A549 (cell line): Measurements from ENCODE around the gene APOL2. TPM values are rescaled to one million over a fixed set of nuclear protein-coding genes. Genes with fewer than 3 reads are reported as not detected.
A peak's percentile ranks its signal among the peaks of the same experiment; 100 is the strongest.

Source experiments
- ATAC-seq, 2 experiments: fragments of 200-7000 bp in 1 of 2; fragments of >200 bp in 1 of 2; cut with Nextera tagmentation in 1 of 2; cut with Tn5 transposase in 1 of 2; 3 replicates each; pipeline versions ENCODE4 v1.8.0 to v1.9.1; 2018 to 2020; ENCODE audit warnings: mild to moderate bottlenecking in 1 of 2, moderate library complexity in 1 of 2
- CTCF ChIA-PET: fragments of 300-600 bp; sonication (Branson Sonifier 250); formaldehyde crosslinking; extraction: SDS; loops from one replicate; lab custom pipeline; 2021; ENCODE audit warnings: antibody characterized with exemption, inconsistent platforms; lab: Yijun Ruan, JAX
- POLR2A ChIA-PET: fragments of 350-600 bp; formaldehyde crosslinking; extraction: SDS; loops from one replicate; lab custom pipeline; 2021; ENCODE audit warnings: antibody characterized with exemption, inconsistent platforms; lab: Yijun Ruan, JAX
- DNase-seq, 2 experiments: peaks; one replicate each; pipeline versions ENCODE4 v3.0.0 to v3.0.0-alpha.2; 2011 to 2016; ENCODE audit warnings: low read depth in 1 of 2, low spot score in 1 of 2
- FAIRE-seq: peaks from 2 replicates; lab custom pipeline; 2011; peaks lifted over from hg19 to GRCh38; lab: Jason Lieb, UNC
- H3K27ac ChIP-seq, 2 experiments: fragments of >200 bp; sonication (Bioruptor Twin); formaldehyde crosslinking; 3 replicates each; pipeline ENCODE4 v1.5.1; 2016 to 2017
- H3K4me1 ChIP-seq: fragments of >200 bp; sonication (Bioruptor Twin); formaldehyde crosslinking; 3 replicates; pipeline ENCODE4 v1.6.1; 2016
- H3K4me2 ChIP-seq: fragments of >200 bp; sonication (Bioruptor Twin); formaldehyde crosslinking; 3 replicates; pipeline ENCODE4 v1.6.1; 2016
- H3K4me3 ChIP-seq: fragments of >200 bp; sonication (Bioruptor Twin); formaldehyde crosslinking; 3 replicates; pipeline ENCODE4 v1.5.1; 2016
- H3K9me3 ChIP-seq: fragments of >200 bp; sonication (Bioruptor Twin); formaldehyde crosslinking; 3 replicates; pipeline ENCODE4 v1.6.1; 2016
- CEBPB ChIP-seq, 2 experiments: fragments of >200 bp in 1 of 2; sonication (Bioruptor Twin) in 1 of 2; formaldehyde crosslinking in 1 of 2; IDR thresholded peaks; 2 replicates each; pipeline ENCODE4 v1.6.1; 2012 to 2016
- CHD2 ChIP-seq: fragments of 150-350 bp; IDR thresholded peaks from 2 replicates; pipeline ENCODE4 v1.6.1; 2014; ENCODE audit warnings: low read length; ENCODE audit not compliant: partially characterized antibody
- FOSB ChIP-seq: fragments of 250-450 bp; sonication (Bioruptor Pico); IDR thresholded peaks from 2 replicates; pipeline ENCODE4 v1.5.0; 2020; ENCODE audit warnings: mild to moderate bottlenecking, moderate library complexity
- GATA3 ChIP-seq: IDR thresholded peaks from 2 replicates; pipeline ENCODE4 v1.6.1; 2012; ENCODE audit warnings: borderline replicate concordance
- HOXA7 ChIP-seq: fragments of 250-450 bp; sonication (Bioruptor Pico); IDR thresholded peaks from 2 replicates; pipeline ENCODE4 v1.5.0; 2020; ENCODE audit warnings: mild to moderate bottlenecking, moderate library complexity
- HOXB5 ChIP-seq: fragments of 250-450 bp; sonication (Bioruptor Pico); IDR thresholded peaks from 2 replicates; pipeline ENCODE4 v1.5.0; 2020; ENCODE audit warnings: mild to moderate bottlenecking, moderate library complexity
- MAX ChIP-seq: IDR thresholded peaks from 2 replicates; pipeline ENCODE4 v1.6.1; 2012
- MAZ ChIP-seq: fragments of 150-350 bp; IDR thresholded peaks from 2 replicates; pipeline ENCODE4 v1.6.1; 2014; ENCODE audit warnings: antibody characterized with exemption, low read depth, low read length, borderline replicate concordance
- MYC ChIP-seq: IDR thresholded peaks from 2 replicates; pipeline ENCODE4 v1.6.1; 2012; ENCODE audit warnings: mild to moderate bottlenecking, inconsistent platforms, low read length, improper control_type of control experiment, borderline replicate concordance
- NPAS2 ChIP-seq: fragments of 250-450 bp; sonication (Bioruptor Pico); IDR thresholded peaks from 2 replicates; pipeline ENCODE4 v1.8.0; 2022; ENCODE audit warnings: mild to moderate bottlenecking, moderate library complexity, borderline replicate concordance
- PBX3 ChIP-seq: IDR thresholded peaks from 2 replicates; pipeline ENCODE4 v1.6.1; 2012
- RAD21 ChIP-seq, 2 experiments: fragments of >200 bp in 1 of 2; sonication (Bioruptor Twin) in 1 of 2; formaldehyde crosslinking in 1 of 2; IDR thresholded peaks in 1 of 2; conservative IDR thresholded peaks in 1 of 2; 2 replicates in 1 of 2; 3 replicates in 1 of 2; pipeline ENCODE4 v1.6.1; 2012 to 2018; ENCODE audit warnings: inconsistent platforms in 1 of 2
- RCOR1 ChIP-seq: fragments of 150-350 bp; IDR thresholded peaks from 2 replicates; pipeline ENCODE4 v1.6.1; 2014; ENCODE audit warnings: antibody characterized with exemption, low read length, low read depth
- RFX5 ChIP-seq: fragments of 450-650 bp; IDR thresholded peaks from 2 replicates; pipeline ENCODE4 v1.7.1; 2014; ENCODE audit warnings: antibody characterized with exemption, mild to moderate bottlenecking, moderate library complexity
- SMC3 ChIP-seq: fragments of >200 bp; sonication (Bioruptor Twin); formaldehyde crosslinking; IDR thresholded peaks from 3 replicates; pipeline ENCODE4 v1.6.1; 2018; ENCODE audit warnings: inconsistent platforms
- TP53 ChIP-seq: fragments of 250-450 bp; sonication (Bioruptor Pico); IDR thresholded peaks from 2 replicates; pipeline ENCODE4 v1.5.0; 2021; ENCODE audit warnings: mild to moderate bottlenecking, moderate library complexity
- ZC3H11A ChIP-seq: fragments of 450-650 bp; IDR thresholded peaks from 2 replicates; pipeline ENCODE4 v1.6.1; 2014; ENCODE audit warnings: antibody characterized with exemption, mild to moderate bottlenecking
- WGBS: methylation state at CpG from one replicate; pipeline ENCODE4 v1.1.6; 2017; ENCODE audit errors: missing lambda C conversion rate; 5-methylcytosine and 5-hydroxymethylcytosine counted together
- polyA plus RNA-seq, 4 experiments: library from polyadenylated mRNA; depleted of rRNA in 3 of 4; stranded (reverse); fragments of >200 nt; fragmentation: RNase III in 1 of 4; extraction: RNeasy Plus Mini Kit Qiagen cat#74134 plus additional on column Dnase treatment in 1 of 4; gene quantifications; 2 replicates in 3 of 4; 3 replicates in 1 of 4; pipeline ENCODE4 v1.2.3, GENCODE V29; 2011 to 2017
- TF ChIP-seq, protein P1 (sequence below): fragments of >200 bp; sonication (Bioruptor Twin); formaldehyde crosslinking; IDR thresholded peaks from 3 replicates; pipeline ENCODE4 v1.5.1; 2016
- TF ChIP-seq, protein P2 (sequence below): fragments of 150-350 bp; IDR thresholded peaks from 2 replicates; pipeline ENCODE4 v1.6.1; 2014; ENCODE audit warnings: low read depth, mild to moderate bottlenecking, low read length
- TF ChIP-seq, protein P3 (sequence below): fragments of 450-650 bp; IDR thresholded peaks from 2 replicates; pipeline ENCODE4 v1.6.1; 2014; ENCODE audit warnings: antibody characterized with exemption

The APOL2 gene
- polyA plus RNA-seq, 2 of the 4 experiments (the other 2 are of a cell fraction): 8.7 to 23.8 TPM

- Histone ChIP-seq H3K4me1 (no peaks in the 10 kb centered on the region), H3K4me2 (no peak overlapping the region), H3K4me3 (no peak overlapping the region), H3K27ac (no peak overlapping the region), H3K9me3 (no peaks in the 10 kb centered on the region)
- DNase-seq (no peak), FAIRE-seq (no peak), ATAC-seq (no peak)
- POLR2A ChIA-PET: no interaction called here
- WGBS: 91% methylated on average over 17 of the region's 20 CpGs
- TF ChIP-seq NPAS2 (CRISPR knock-in tag) (no peak), RCOR1 (no peak), MAZ (no peak), PBX3 (no peak), CEBPB (IDR thresholded peaks at IDR 0.05) (no peak), SMC3 (no peak)
- CTCF ChIA-PET: interaction anchor here (1.0 to 5.6 kb wide), 5 partner anchors 11 to 182 kb away, joined by 4 to 86 read pairs (median 6); partner anchors contain the start of gene APOL2
These were observed 48.7 kb upstream of the APOL2 start for GRCh38 chr22:36287881-36288515.

- WGBS: 30% methylated on average over 12 of the region's 28 CpGs
- Histone ChIP-seq H3K9me3 (no peaks in the 10 kb centered on the region), H3K4me2 (no peak overlapping the region), H3K4me3 (no peak overlapping the region), H3K4me1 (no peaks in the 10 kb centered on the region), H3K27ac (peak overlapping the region in 1 of 2 experiments; percentile 2; a peak in 1 of 6 replicates)
- TF ChIP-seq SMC3 (peak; percentile 45), RAD21 (conservative IDR thresholded peaks at IDR 0.05 in 1 of 2, IDR thresholded peaks at IDR 0.05 in 1 of 2) (peak; percentile 50 to 62), MAX (0 out of 2 replicates have a peak, but pooled peaks have one; percentile 30)
- TF ChIP-seq, protein P1, sequence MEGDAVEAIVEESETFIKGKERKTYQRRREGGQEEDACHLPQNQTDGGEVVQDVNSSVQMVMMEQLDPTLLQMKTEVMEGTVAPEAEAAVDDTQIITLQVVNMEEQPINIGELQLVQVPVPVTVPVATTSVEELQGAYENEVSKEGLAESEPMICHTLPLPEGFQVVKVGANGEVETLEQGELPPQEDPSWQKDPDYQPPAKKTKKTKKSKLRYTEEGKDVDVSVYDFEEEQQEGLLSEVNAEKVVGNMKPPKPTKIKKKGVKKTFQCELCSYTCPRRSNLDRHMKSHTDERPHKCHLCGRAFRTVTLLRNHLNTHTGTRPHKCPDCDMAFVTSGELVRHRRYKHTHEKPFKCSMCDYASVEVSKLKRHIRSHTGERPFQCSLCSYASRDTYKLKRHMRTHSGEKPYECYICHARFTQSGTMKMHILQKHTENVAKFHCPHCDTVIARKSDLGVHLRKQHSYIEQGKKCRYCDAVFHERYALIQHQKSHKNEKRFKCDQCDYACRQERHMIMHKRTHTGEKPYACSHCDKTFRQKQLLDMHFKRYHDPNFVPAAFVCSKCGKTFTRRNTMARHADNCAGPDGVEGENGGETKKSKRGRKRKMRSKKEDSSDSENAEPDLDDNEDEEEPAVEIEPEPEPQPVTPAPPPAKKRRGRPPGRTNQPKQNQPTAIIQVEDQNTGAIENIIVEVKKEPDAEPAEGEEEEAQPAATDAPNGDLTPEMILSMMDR: peak; percentile 65
- TF ChIP-seq, protein P2, sequence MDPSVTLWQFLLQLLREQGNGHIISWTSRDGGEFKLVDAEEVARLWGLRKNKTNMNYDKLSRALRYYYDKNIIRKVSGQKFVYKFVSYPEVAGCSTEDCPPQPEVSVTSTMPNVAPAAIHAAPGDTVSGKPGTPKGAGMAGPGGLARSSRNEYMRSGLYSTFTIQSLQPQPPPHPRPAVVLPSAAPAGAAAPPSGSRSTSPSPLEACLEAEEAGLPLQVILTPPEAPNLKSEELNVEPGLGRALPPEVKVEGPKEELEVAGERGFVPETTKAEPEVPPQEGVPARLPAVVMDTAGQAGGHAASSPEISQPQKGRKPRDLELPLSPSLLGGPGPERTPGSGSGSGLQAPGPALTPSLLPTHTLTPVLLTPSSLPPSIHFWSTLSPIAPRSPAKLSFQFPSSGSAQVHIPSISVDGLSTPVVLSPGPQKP: no peak
- DNase-seq: peak; percentile 68 to 71
- ChIA-PET POLR2A (no interaction called here), CTCF (interaction anchor here (0.7 to 5.6 kb wide), 18 partner anchors 10 to 207 kb away, joined by 3 to 86 read pairs (median 3); partner anchors contain the start of gene APOL2)
- peak; percentile 81 to 90 for ATAC-seq
- no peak for FAIRE-seq
These were observed 47.0 kb upstream of the APOL2 start for GRCh38 chr22:36286096-36286957.

- H3K9me3 ChIP-seq: no peaks in the 10 kb centered on the region
- POLR2A ChIA-PET: no interaction called here
- H3K4me2 ChIP-seq: no peak overlapping the region
- 80% methylated on average over 2 of the region's 21 CpGs for WGBS
- H3K4me1 ChIP-seq: no peaks in the 10 kb centered on the region
- no peak for TF ChIP-seq HOXA7 (CRISPR knock-in tag)
- no peak for TF ChIP-seq HOXB5 (CRISPR knock-in tag)
- TF ChIP-seq TP53 (CRISPR knock-in tag): no peak
- TF ChIP-seq GATA3: no peak
- TF ChIP-seq, protein P3, sequence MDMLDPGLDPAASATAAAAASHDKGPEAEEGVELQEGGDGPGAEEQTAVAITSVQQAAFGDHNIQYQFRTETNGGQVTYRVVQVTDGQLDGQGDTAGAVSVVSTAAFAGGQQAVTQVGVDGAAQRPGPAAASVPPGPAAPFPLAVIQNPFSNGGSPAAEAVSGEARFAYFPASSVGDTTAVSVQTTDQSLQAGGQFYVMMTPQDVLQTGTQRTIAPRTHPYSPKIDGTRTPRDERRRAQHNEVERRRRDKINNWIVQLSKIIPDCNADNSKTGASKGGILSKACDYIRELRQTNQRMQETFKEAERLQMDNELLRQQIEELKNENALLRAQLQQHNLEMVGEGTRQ: no peak
- no peak for TF ChIP-seq RFX5
- TF ChIP-seq, protein P2: no peak
- TF ChIP-seq ZC3H11A: no peak
- TF ChIP-seq CHD2: no peak
- TF ChIP-seq MYC: no peak
- no peak for TF ChIP-seq FOSB (CRISPR knock-in tag)
- FAIRE-seq (no peak), ATAC-seq (no peak), DNase-seq (no peak)
- CTCF ChIA-PET: interaction anchor here (1.0 to 5.6 kb wide), 10 partner anchors 9 to 185 kb away, joined by 3 to 86 read pairs (median 6); partner anchors contain the start of gene APOL2
- H3K27ac ChIP-seq: no peak overlapping the region
- H3K4me3 ChIP-seq: no peak overlapping the region
These were observed 46.2 kb upstream of the APOL2 start for GRCh38 chr22:36285545-36285944.
